Transverse colon (tissue), 4 donors: ENCODE measurements around the gene CAPN6. TPM values are rescaled to one million over a fixed set of nuclear protein-coding genes. Genes with fewer than 3 reads are reported as not detected.

Source experiments
- DNase-seq: peaks from one replicate; pipeline ENCODE4 v3.0.0-alpha.2; 2019
- H3K27ac ChIP-seq, 4 donors: fragments of 200-600 bp; sonication (generic); 2 replicates each; pipeline ENCODE4 v1.5.1; 2016 to 2018; ENCODE audit warnings: inconsistent platforms in 4 of 4
- H3K27me3 ChIP-seq: fragments of 200-600 bp; sonication (generic); 2 replicates; pipeline ENCODE4 v1.5.1; 2017; ENCODE audit warnings: inconsistent platforms
- H3K36me3 ChIP-seq, 4 donors: fragments of 200-600 bp; sonication (generic); 2 replicates each; pipeline ENCODE4 v1.5.1; 2017 to 2019; ENCODE audit warnings: inconsistent platforms in 4 of 4
- H3K4me1 ChIP-seq, 4 donors: fragments of 200-600 bp; sonication (generic); 2 replicates each; pipeline ENCODE4 v1.5.1; 2017 to 2020; ENCODE audit warnings: inconsistent platforms in 4 of 4
- H3K4me3 ChIP-seq, 4 donors: fragments of 200-600 bp; sonication (generic); 1 replicate in 1 of 4; 2 replicates in 3 of 4; pipeline versions ENCODE4 v1.5.1 to v1.6.1; 2017 to 2019; ENCODE audit warnings: inconsistent platforms in 4 of 4
- H3K9me3 ChIP-seq, 2 donors: fragments of 200-600 bp; sonication (generic); 2 replicates each; pipeline ENCODE4 v1.5.1; 2017 to 2019; ENCODE audit warnings: inconsistent platforms in 2 of 2
- CTCF ChIP-seq, 5 experiments: fragments of 200-600 bp in 3 of 5; fragments of 450-650 bp in 2 of 5; sonication (generic) in 3 of 5; IDR thresholded peaks; 1 replicate in 2 of 5; 2 replicates in 3 of 5; pipeline ENCODE4 v1.5.1; 2016 to 2017; ENCODE audit warnings: antibody characterized with exemption in 5 of 5, inconsistent platforms in 3 of 5, mild to moderate bottlenecking in 2 of 5, moderate library complexity in 1 of 5
- EP300 ChIP-seq: sonication (generic); formaldehyde crosslinking; IDR thresholded peaks from one replicate; pipeline ENCODE4 v1.6.1; 2017; ENCODE audit warnings: antibody characterized with exemption, low read depth
- POLR2A ChIP-seq: fragments of 450-650 bp; IDR thresholded peaks from one replicate; pipeline ENCODE4 v1.6.1; 2016; ENCODE audit warnings: antibody characterized with exemption, mild to moderate bottlenecking, moderate library complexity
- POLR2AphosphoS5 ChIP-seq, 3 donors: sonication (generic); formaldehyde crosslinking; IDR thresholded peaks; one replicate each; pipeline ENCODE4 v1.6.1; 2016; ENCODE audit warnings: antibody characterized with exemption in 3 of 3
- WGBS, 2 donors: methylation state at CpG; one replicate each; pipeline ENCODE4 v1.1.5; 2018; ENCODE audit warnings: low coverage in 1 of 2; 5-methylcytosine and 5-hydroxymethylcytosine counted together
- in situ Hi-C, 4 donors: fragments of 200-750 bp; cut with MboI; loops; one replicate each; pipeline versions ENCODE4 v1.15.0 to v1.15.1; 2017; ENCODE audit warnings: low sequenced_read_pairs in 3 of 4, low pct_ligation_motif_present in 1 of 4, low pct_unique_long_range_greater_than_20kb in 1 of 4
- intact Hi-C: fragments of 100-400 bp; cut with DNase I; formaldehyde crosslinking; loops from one replicate; pipeline ENCODE4 v1.15.1; 2023; ENCODE audit warnings: low total_unique reads
- total RNA-seq, 4 donors: library from RNA; depleted of rRNA; stranded (reverse); fragments of >200 nt; gene quantifications; one replicate each; pipeline ENCODE4 v1.1.0, GENCODE V29; 2016

CAPN6 gene
- total RNA-seq, 4 donors from 2014 or later = 1.1 to 6.7 (median 1.6) TPM

DNA sequence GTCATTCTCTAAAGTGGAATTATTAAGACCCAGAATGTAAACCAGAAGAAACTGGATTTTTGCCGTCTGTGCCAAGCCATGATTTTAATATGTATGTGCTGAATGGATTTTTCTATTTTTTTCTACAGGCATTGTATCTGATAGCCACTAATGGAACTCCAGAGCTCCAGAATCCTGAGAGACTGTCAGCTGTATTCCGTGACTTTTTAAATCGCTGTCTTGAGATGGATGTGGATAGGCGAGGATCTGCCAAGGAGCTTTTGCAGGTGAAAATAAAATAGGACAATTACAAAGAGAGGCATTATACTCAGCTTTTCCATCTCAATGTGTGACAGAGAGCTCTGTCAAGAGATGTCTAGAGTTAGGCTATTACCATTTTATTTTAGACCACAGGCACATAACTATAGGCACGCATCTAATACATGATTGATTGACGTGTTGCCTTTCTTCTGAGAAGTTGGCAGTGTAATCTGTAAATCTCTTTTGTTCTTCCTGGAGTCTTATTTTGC lies 53.9 kb downstream of the CAPN6 start:
- H3K36me3 ChIP-seq = no peaks in the 10 kb centered on the region
- TF ChIP-seq CTCF (IDR thresholded peaks at IDR 0.05) (no peak), POLR2AphosphoS5 (IDR thresholded peaks at IDR 0.05) (no peak), EP300 (no peak), POLR2A (no peak)
- no peak for DNase-seq
- WGBS, 2 donors = 80 to 100% methylated on average over 1 to 6 of the region's 6 CpGs
- H3K27ac ChIP-seq = no peak overlapping the region
- in situ Hi-C loops = no loop called here
- no peaks in the 10 kb centered on the region for H3K9me3 ChIP-seq
- H3K4me1 ChIP-seq = no peaks in the 10 kb centered on the region
- no peak overlapping the region for H3K4me3 ChIP-seq
- intact Hi-C loops = no loop called here
- H3K27me3 ChIP-seq = no peaks in the 10 kb centered on the region

GRCh38 chrX:111207851-111208250 lies 62.4 kb downstream of the CAPN6 start:
- Histone ChIP-seq H3K4me1 (no peaks in the 10 kb centered on the region), H3K27me3 (no peaks in the 10 kb centered on the region), H3K36me3 (no peaks in the 10 kb centered on the region), H3K4me3 (no peak overlapping the region), H3K27ac (no peak overlapping the region), H3K9me3 (no peaks in the 10 kb centered on the region)
- 79% methylated on average over 8 of the region's 8 CpGs; no CpG with 5 or more reads in 1 of the 2 donors for WGBS, 2 donors
- intact Hi-C loops = no loop called here
- in situ Hi-C loops = no loop called here
- DNase-seq = no peak
- TF ChIP-seq EP300 (no peak), CTCF (IDR thresholded peaks at IDR 0.05) (no peak), POLR2A (no peak), POLR2AphosphoS5 (IDR thresholded peaks at IDR 0.05) (no peak)

- no peak overlapping the region for H3K4me3 ChIP-seq
- intact Hi-C loops = no loop called here
- no peaks in the 10 kb centered on the region for H3K4me1 ChIP-seq
- WGBS, 2 donors = 48% methylated on average over 3 of the region's 3 CpGs; no CpG with 5 or more reads in 1 of the 2 donors
- in situ Hi-C loops = no loop called here
- no peak for DNase-seq
- no peaks in the 10 kb centered on the region for H3K9me3 ChIP-seq
- TF ChIP-seq POLR2A (no peak), CTCF (IDR thresholded peaks at IDR 0.05) (no peak), EP300 (no peak), POLR2AphosphoS5 (IDR thresholded peaks at IDR 0.05) (no peak)
- H3K27me3 ChIP-seq = no peaks in the 10 kb centered on the region
- no peak overlapping the region for H3K27ac ChIP-seq
- H3K36me3 ChIP-seq = no peaks in the 10 kb centered on the region
Observed at GRCh38 chrX:111200327-111200726, 70.0 kb downstream of the CAPN6 start.

- intact Hi-C loops (no loop called here), in situ Hi-C loops (loop anchor here in 1 of 4 donors (25.0 kb wide), 1 partner anchor 88 kb away; no protein-coding TSS in a partner anchor)
- no peak for TF ChIP-seq CTCF (IDR thresholded peaks at IDR 0.05)
- no peak for TF ChIP-seq POLR2AphosphoS5 (IDR thresholded peaks at IDR 0.05)
- no peak for TF ChIP-seq POLR2A
- no peak for TF ChIP-seq EP300
- DNase-seq = no peak
- 51 to 80% methylated on average over 1 to 2 of the region's 2 CpGs for WGBS, 2 donors
- no peaks in the 10 kb centered on the region for H3K36me3 ChIP-seq
- no peak overlapping the region for H3K27ac ChIP-seq
- H3K27me3 ChIP-seq = no peaks in the 10 kb centered on the region
- H3K4me3 ChIP-seq = no peak overlapping the region
- H3K9me3 ChIP-seq = no peaks in the 10 kb centered on the region
- H3K4me1 ChIP-seq = no peaks in the 10 kb centered on the region
Observed at GRCh38 chrX:111199505-111199904, 70.8 kb downstream of the CAPN6 start.

Other genes starting within 250 kb of the CAPN6 start
- under 1 TPM; 0.27 to 0.80 (median 0.77) TPM for gene PAK3, start 174.3 kb downstream of the CAPN6 start, total RNA-seq
- gene DCX, start 141.7 kb upstream of the CAPN6 start, total RNA-seq = not detected
- gene SERTM2, start 241.2 kb upstream of the CAPN6 start, total RNA-seq = 1 to 10 TPM in 1 of 4 donors, under 1 TPM in 3; 0.40 to 1.1 (median 0.59) TPM